HG03039 (cell line): ENCODE data around the gene DFFB.

Experiments
- ATAC-seq: cut with Tn5 transposase; IDR thresholded peaks from one replicate; pipeline ENCODE4 v1.9.1; 2021; ENCODE audit warnings: mild to moderate bottlenecking, moderate library complexity; ENCODE audit not compliant: unreplicated experiment

The DFFB gene

GRCh38 chr1:3828391-3828790 is 28.9 kb upstream of the DFFB start:
- ATAC-seq: no peak

DNA sequence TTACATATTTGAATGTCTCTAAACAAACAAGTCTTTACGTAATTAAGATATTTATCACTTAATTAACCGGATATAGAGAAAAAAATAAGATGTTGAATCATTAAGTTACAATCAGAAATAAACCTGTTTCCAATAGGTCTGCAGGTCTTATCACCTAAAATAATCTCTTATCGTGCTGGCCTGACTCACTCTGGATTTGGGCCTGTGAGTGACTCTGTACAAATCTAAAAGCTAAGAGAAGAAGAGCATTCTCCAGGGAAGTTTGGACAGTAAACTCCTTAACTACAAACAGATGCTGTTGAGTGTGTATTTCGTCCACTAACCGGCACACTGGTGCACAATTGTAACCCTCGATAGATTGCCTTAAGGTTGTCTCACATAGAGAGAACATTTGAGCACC is 25.6 kb upstream of the DFFB start:
- no peak for ATAC-seq

- ATAC-seq: no peak
Measured at GRCh38 chr1:3834701-3835100, 22.6 kb upstream of the DFFB start.

DNA sequence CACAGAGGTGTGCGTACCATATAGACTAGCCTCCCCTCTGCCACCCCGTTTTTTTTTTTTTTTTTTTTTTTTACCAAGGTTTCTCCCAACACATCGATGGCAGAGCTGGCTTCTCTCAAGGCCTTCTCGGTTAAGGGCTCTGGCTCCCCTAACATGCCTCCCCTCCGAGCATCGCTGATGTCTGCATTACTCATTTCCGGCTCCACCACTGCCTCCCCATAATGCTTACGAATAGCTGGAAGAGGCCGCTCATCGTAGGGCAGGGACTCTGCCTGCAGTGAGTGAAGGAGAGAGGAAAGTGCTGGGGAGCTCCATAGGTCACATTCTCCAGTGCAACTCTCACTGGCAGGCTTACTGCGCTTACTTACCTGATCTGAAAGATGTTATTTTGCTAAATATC is 20.9 kb upstream of the DFFB start:
- no peak for ATAC-seq

DNA sequence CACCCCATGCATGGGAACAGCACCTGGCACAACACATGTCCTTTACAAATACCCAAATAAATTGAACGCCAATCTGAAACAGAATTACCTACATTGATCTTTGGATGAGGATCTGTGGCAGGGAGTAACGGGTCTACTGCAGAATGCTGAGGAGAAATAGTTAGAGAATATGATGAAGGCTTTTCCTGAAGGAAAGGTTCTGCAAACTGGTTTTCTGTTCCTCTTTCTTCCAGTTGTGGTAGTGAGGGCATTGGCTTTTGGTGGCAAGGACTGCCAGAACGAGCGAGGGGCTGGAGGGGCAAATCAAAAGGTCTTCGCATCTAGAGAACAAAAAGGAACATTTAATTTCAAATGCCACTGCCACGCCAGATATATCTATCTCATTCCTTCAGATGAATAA is 20.1 kb upstream of the DFFB start:
- no peak for ATAC-seq

DNA sequence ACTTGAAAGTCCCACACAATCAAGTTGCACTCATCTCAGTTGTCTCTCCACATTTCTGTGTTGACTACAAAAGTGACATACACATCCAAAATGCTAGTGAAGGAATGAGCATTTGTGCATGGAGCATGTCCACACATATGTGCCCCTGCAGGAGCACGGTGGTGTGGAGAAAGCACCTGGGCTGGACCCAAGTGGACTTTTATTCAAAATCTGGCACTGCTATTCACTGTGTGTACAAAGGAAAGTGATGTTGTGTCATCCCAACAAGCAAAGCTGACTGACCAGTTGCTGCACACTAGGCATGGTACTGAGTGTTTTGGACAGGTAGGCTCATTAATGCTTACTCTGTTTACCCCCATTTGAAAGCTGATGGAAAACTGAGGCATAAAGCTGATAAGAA is 19.6 kb upstream of the DFFB start:
- no peak for ATAC-seq

DNA sequence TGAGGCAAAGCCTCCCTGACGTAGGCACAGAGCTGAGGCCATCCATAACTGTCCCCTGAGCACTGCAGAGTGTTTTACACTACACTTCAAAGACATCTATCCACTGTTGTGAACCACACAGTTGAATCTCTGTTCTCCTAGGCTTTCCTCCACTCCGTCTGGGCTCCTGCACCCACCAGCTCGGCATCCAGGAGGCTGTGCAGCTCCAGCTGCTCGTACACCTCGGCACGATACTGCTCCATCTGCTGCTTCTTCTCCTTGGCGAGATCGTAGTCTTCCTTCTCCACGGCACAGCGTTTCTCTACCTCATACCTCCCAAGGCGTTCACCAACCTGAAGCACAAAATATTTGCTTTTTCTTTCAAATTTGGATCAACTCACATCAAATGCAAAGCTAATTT is 18.5 kb upstream of the DFFB start:
- ATAC-seq: no peak

- no peak for ATAC-seq
Measured at GRCh38 chr1:3841491-3841890, 15.8 kb upstream of the DFFB start.

GRCh38 chr1:3842912-3843311 is 14.4 kb upstream of the DFFB start:
- no peak for ATAC-seq

- no peak for ATAC-seq
Measured at GRCh38 chr1:3846541-3846940, 10.7 kb upstream of the DFFB start.

GRCh38 chr1:3847081-3847480 is 10.2 kb upstream of the DFFB start:
- no peak for ATAC-seq

DNA sequence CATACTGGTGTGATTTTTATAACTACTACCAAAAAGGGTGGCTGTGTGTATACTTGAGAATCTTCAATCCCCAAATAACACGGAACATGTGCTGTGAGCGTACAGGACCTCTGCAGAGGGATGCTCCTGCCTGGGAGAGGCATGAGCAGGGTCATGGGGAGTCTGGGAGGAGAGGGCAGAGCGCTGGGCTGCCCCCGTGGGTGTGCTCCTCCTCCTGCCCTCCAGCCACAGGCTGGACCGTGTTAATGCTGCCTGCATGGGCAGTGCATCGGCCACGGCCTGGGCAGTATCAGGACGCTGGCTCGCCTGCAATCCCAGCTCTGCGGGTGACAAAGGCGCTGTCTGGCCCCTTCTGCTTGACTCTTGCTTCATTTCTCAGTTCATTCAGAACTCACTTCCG is 6.4 kb upstream of the DFFB start:
- ATAC-seq: no peak

- no peak for ATAC-seq
Measured at GRCh38 chr1:3851292-3851691, 6.0 kb upstream of the DFFB start.

GRCh38 chr1:3852091-3852490 is 5.2 kb upstream of the DFFB start:
- no peak for ATAC-seq

DNA sequence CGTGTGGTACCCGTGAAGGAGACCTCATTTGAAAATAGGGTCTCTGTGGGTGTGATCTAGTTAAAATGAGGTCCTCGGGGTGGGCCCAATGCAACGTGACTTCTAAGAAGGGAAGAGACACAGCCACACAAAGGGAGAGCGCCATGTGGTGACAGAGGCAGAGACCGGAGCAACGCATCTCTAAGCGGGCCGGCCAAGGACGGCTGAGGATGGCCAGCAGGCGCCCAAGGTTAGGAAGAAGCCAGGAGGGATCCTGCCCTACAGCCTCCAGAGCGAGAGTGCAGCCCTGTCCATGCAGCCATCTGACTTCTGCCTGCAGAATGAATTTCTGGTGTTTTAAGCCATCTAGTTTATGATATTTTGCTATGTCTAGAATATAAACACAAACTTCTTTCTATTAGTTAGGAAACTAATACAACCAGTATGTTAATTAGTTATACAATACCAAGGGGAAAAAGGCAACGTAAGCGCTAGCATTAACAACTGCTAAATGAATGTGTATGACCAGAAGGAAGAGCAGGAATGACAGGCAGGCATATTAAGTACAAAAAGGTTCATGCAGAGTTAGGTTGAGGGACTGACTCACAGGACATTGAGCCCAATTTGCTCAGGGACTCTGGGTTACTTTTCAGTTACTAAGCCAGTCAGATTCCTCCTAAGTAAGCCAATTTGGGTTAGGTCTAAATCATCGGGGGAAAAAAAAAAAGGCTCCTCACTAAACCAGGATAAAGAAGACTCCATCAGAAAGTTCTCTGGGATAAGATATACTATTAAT is 4.4 kb upstream of the DFFB start:
- ATAC-seq: no peak

- ATAC-seq: no peak
Measured at GRCh38 chr1:3857791-3858129, 484 bp downstream of the DFFB start.

DNA sequence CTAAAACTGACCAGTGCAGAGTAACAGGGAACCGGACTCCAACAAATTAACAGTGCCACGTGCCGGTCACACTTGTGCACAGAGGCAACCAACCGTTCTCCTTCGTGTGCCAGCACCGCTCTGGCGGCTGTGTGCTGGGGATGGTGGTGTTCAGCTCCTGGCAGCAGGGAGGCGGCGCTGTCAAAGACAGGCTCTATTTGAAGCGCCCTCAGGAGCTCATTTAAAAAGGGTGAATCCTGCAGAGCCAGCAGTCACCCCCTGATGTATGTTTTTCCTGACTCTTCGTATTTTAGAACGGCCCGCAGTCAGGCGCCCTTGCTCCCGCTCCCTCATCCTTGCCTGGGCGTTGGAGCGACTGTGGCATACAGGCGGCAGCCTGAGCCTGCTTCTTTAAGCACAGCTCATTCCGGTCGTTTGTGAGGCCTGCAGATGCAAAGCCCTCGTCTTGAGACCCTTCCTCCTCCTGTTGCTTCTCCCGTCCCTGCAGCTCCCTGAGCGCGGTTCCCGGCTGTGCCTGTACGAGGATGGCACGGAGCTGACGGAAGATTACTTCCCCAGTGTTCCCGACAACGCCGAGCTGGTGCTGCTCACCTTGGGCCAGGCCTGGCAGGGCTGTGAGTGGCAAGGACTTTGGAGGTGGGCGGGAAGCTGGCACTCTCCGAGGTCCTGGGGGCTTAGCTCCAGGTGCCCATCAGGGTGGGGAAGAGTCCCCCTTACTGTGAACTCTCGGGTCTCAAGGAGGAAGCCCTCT is 1.1 kb downstream of the DFFB start:
- no peak for ATAC-seq

GRCh38 chr1:3863231-3863935 is 6.1 kb downstream of the DFFB start:
- ATAC-seq: no peak

- no peak for ATAC-seq
Measured at GRCh38 chr1:3864884-3865283, 7.6 kb downstream of the DFFB start.

DNA sequence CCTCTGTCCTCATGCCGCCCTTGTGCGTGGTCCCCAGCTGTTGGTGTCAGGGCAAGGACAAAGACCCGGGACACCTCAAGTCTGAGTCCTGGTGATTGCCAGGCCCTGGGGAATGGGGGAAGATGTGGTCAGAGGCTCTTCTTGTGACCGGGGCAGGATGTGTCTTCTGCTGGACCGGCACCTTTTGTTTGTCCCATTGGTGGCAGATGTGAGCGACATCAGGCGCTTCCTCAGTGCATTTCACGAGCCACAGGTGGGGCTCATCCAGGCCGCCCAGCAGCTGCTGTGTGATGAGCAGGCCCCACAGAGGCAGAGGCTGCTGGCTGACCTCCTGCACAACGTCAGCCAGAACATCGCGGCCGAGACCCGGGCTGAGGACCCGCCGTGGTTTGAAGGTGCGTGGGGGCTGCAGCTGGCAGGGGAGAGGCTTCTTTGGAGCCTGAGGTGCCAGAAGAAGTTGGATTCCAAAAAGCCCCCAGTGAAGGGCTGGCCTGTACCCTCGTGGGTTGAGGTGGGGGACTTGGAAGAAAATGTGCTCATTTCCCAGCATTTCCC is 8.4 kb downstream of the DFFB start:
- no peak for ATAC-seq

- ATAC-seq: no peak
Measured at GRCh38 chr1:3868464-3869006, 11.3 kb downstream of the DFFB start.
